ENCODE data around the gene CAPZA1.

- TF ChIP-seq CTCF (IDR thresholded peaks at IDR 0.05; ENCODE audit: control extremely low read depth in 1 of 3, insufficient read depth in 1 of 3, low read depth in 1 of 3, low read length in 3 of 3), result no peak
- TF ChIP-seq TAF1 (IDR thresholded peaks at IDR 0.05; ENCODE audit: low read depth, low read length), result no peak
Measured at GRCh38 chr1:112636056-112636455, 16.4 kb downstream of the CAPZA1 start.
